HCT116 (cell line): ENCODE data around the gene TPMT. TPM values are rescaled to one million over a fixed set of nuclear protein-coding genes. Genes with fewer than 3 reads are reported as not detected.

ENCODE experiments used
- ATAC-seq: fragments of 200-7000 bp; cut with Tn5 transposase; 2 replicates; pipeline ENCODE4 v1.9.1; 2020; ENCODE audit warnings: mild to moderate bottlenecking, moderate library complexity
- BruUV-seq: library from RNA; stranded (reverse); fragments of 400-500 nt; replicated peaks from 2 replicates; lab custom pipeline; 2021; lab: Mats Ljungman, UMichigan
- CTCF ChIA-PET: fragments of 300-600 bp; sonication (Branson Sonifier 250); formaldehyde crosslinking; loops from one replicate; lab custom pipeline; 2021; ENCODE audit warnings: antibody characterized with exemption; lab: Charles Lee
- POLR2A ChIA-PET: fragments of 300-600, 350-600 bp; sonication (Branson Sonifier 250); formaldehyde crosslinking; loops from one replicate; lab custom pipeline; 2021; ENCODE audit warnings: antibody characterized with exemption; lab: Charles Lee
- RAD21 ChIA-PET, 2 experiments: fragments of 300-600 bp; sonication (Branson Sonifier 250); formaldehyde crosslinking; loops; one replicate each; lab custom pipeline; 2023; ENCODE audit warnings: low total read pairs in 2 of 2; ENCODE audit not compliant: uncharacterized antibody in 2 of 2, unreplicated experiment in 2 of 2, low non-redundant PET in 1 of 2; lab: Charles Lee
- DNase-seq: peaks from one replicate; pipeline ENCODE4 v3.0.0-alpha.2; 2010; ENCODE audit warnings: low read depth, low spot score
- H2AFZ ChIP-seq: fragments of 200-600 bp; shearing (Covaris generic), sonication (generic); 2 replicates; pipeline ENCODE4 v1.6.1; 2017; ENCODE audit warnings: low read depth, mixed run types, mixed read lengths, antibody characterized with exemption, low read length; ENCODE audit not compliant: poor library complexity, severe bottlenecking
- H3K27ac ChIP-seq: 2 replicates; pipeline ENCODE4 v1.5.1; 2012; ENCODE audit warnings: low read depth, low read length
- H3K27me3 ChIP-seq: fragments of 200-600 bp; sonication (generic); 2 replicates; pipeline ENCODE4 v1.6.1; 2016; ENCODE audit warnings: mixed run types, low read length, mixed read lengths; ENCODE audit not compliant: insufficient read depth
- H3K36me3 ChIP-seq, 2 experiments: fragments of 200-500 bp in 1 of 2; fragments of 200-600 bp in 1 of 2; sonication (Bioruptor generic) in 1 of 2; sonication (generic) in 1 of 2; 2 replicates each; pipeline versions ENCODE4 v1.5.1 to v1.6.1; 2014 to 2016; ENCODE audit warnings: low read length in 2 of 2, inconsistent platforms in 1 of 2, mixed read lengths in 1 of 2, mixed run types in 1 of 2; ENCODE audit not compliant: insufficient read depth in 2 of 2, control insufficient read depth in 1 of 2
- H3K4me1 ChIP-seq, 2 experiments: fragments of 200-600 bp in 1 of 2; sonication (generic) in 1 of 2; 2 replicates each; pipeline versions ENCODE4 v1.5.1 to v1.6.1; 2012 to 2017; ENCODE audit warnings: low read length in 2 of 2, inconsistent platforms in 1 of 2, mild to moderate bottlenecking in 1 of 2, mixed read lengths in 1 of 2, mixed run types in 1 of 2, moderate library complexity in 1 of 2; ENCODE audit not compliant: insufficient read depth in 2 of 2, control insufficient read depth in 1 of 2
- H3K4me2 ChIP-seq: fragments of 200-600 bp; sonication (generic); 2 replicates; pipeline ENCODE4 v1.6.1; 2017; ENCODE audit warnings: mixed run types, low read length, mixed read lengths
- H3K4me3 ChIP-seq, 2 experiments: fragments of 200-600 bp in 1 of 2; sonication (generic) in 1 of 2; replicated peaks in 1 of 2; 2 replicates each; pipeline ENCODE4 v1.5.1; 2011 to 2016; ENCODE audit warnings: low read length in 2 of 2, control low read depth in 1 of 2, low read depth in 1 of 2, mild to moderate bottlenecking in 1 of 2, mixed read lengths in 1 of 2, mixed run types in 1 of 2
- H3K79me2 ChIP-seq: fragments of 200-600 bp; sonication (generic); 2 replicates; pipeline ENCODE4 v1.6.1; 2017; ENCODE audit warnings: mild to moderate bottlenecking, mixed run types, low read length, moderate library complexity, mixed read lengths; ENCODE audit not compliant: insufficient read depth
- H3K9ac ChIP-seq: fragments of 200-600 bp; sonication (generic); 2 replicates; pipeline ENCODE4 v1.6.1; 2016; ENCODE audit warnings: low read length, mixed read lengths
- H3K9me2 ChIP-seq: fragments of 200-600 bp; sonication (generic), shearing (Covaris generic); 2 replicates; pipeline ENCODE4 v1.6.1; 2017; ENCODE audit warnings: mixed run types, mild to moderate bottlenecking, moderate library complexity; ENCODE audit not compliant: insufficient read depth
- H3K9me3 ChIP-seq, 2 experiments: fragments of 200-500 bp in 1 of 2; fragments of 200-600 bp in 1 of 2; sonication (Bioruptor generic) in 1 of 2; sonication (generic) in 1 of 2; 2 replicates each; pipeline ENCODE4 v1.6.1; 2014 to 2017; ENCODE audit warnings: low read length in 2 of 2, mixed read lengths in 2 of 2, inconsistent platforms in 1 of 2, low read depth in 1 of 2, mild to moderate bottlenecking in 1 of 2, mixed run types in 1 of 2, moderate library complexity in 1 of 2; ENCODE audit not compliant: control insufficient read depth in 1 of 2, insufficient read depth in 1 of 2
- H4K20me1 ChIP-seq: fragments of 200-600 bp; sonication (generic), shearing (Covaris generic); 2 replicates; pipeline ENCODE4 v1.6.1; 2017; ENCODE audit warnings: mixed run types, mild to moderate bottlenecking, moderate library complexity; ENCODE audit not compliant: insufficient read depth
- CEBPB ChIP-seq: IDR thresholded peaks from 2 replicates; pipeline ENCODE4 v1.6.1; 2012; ENCODE audit warnings: low read depth
- EZH2 ChIP-seq: fragments of 200-600 bp; sonication (generic); IDR thresholded peaks from 2 replicates; pipeline ENCODE4 v1.6.1; 2017; ENCODE audit warnings: antibody characterized with exemption, mixed run types
- JUND ChIP-seq: IDR thresholded peaks from 2 replicates; pipeline ENCODE4 v1.6.1; 2012
- POLR2A ChIP-seq: IDR thresholded peaks from 2 replicates; pipeline ENCODE4 v1.7.0; 2011; ENCODE audit warnings: borderline replicate concordance; ENCODE audit not compliant: insufficient read depth, insufficient read length; ENCODE audit errors: extremely low read depth
- RAD21 ChIP-seq: IDR thresholded peaks from 2 replicates; pipeline ENCODE4 v1.6.1; 2012; ENCODE audit warnings: low read depth, mild to moderate bottlenecking
- YY1 ChIP-seq: IDR thresholded peaks from 2 replicates; pipeline ENCODE4 v1.6.1; 2011; ENCODE audit warnings: low read length, low read depth, moderate library complexity, mild to moderate bottlenecking; ENCODE audit not compliant: insufficient replicate concordance; ENCODE audit errors: extremely low read depth
- ZFX ChIP-seq: fragments of 450-650 bp; IDR thresholded peaks from 2 replicates; pipeline ENCODE4 v1.6.1; 2017
- ZNF274 ChIP-seq: fragments of 200-500 bp; sonication (Bioruptor generic); IDR thresholded peaks from 2 replicates; pipeline ENCODE4 v1.6.1; 2014; ENCODE audit warnings: mild to moderate bottlenecking, low read depth, low read length, inconsistent platforms
- intact Hi-C: fragments of 100-400 bp; cut with micrococcal nuclease; formaldehyde crosslinking; loops from 2 replicates; pipeline ENCODE4 v1.10.0; 2022
- total RNA-seq: library from RNA; stranded (reverse); gene quantifications from one replicate; pipeline ENCODE4 v1.2.1, GENCODE V29; 2021; ENCODE audit not compliant: unreplicated experiment
- TF ChIP-seq, protein P1 (sequence below), 3 experiments: fragments of 200-600 bp in 1 of 3; sonication (generic) in 1 of 3; IDR thresholded peaks in 2 of 3; conservative IDR thresholded peaks in 1 of 3; 2 replicates each; pipeline ENCODE4 v1.5.1; 2012 to 2017; ENCODE audit warnings: low read depth in 2 of 3, low read length in 2 of 3, antibody characterized with exemption in 1 of 3, borderline replicate concordance in 1 of 3, control low read depth in 1 of 3, mild to moderate bottlenecking in 1 of 3, mixed read lengths in 1 of 3, mixed run types in 1 of 3, moderate library complexity in 1 of 3; ENCODE audit not compliant: insufficient read depth in 1 of 3
- TF ChIP-seq, protein P2 (sequence below): IDR thresholded peaks from 2 replicates; pipeline ENCODE4 v1.6.1; 2012
- TF ChIP-seq, protein P3 (sequence below): IDR thresholded peaks from 2 replicates; pipeline ENCODE4 v1.6.1; 2011; ENCODE audit warnings: mild to moderate bottlenecking, low read length, moderate library complexity; ENCODE audit not compliant: insufficient replicate concordance; ENCODE audit errors: extremely low read depth
- TF ChIP-seq, protein P4 (sequence below): IDR thresholded peaks from 2 replicates; pipeline ENCODE4 v1.6.1; 2012
- TF ChIP-seq, protein P5 (sequence below): IDR thresholded peaks from 2 replicates; pipeline ENCODE4 v1.6.1; 2012; ENCODE audit warnings: low read depth

Gene TPMT
- total RNA-seq, 1 experiment from 2014 or later: 10.1 TPM

DNA sequence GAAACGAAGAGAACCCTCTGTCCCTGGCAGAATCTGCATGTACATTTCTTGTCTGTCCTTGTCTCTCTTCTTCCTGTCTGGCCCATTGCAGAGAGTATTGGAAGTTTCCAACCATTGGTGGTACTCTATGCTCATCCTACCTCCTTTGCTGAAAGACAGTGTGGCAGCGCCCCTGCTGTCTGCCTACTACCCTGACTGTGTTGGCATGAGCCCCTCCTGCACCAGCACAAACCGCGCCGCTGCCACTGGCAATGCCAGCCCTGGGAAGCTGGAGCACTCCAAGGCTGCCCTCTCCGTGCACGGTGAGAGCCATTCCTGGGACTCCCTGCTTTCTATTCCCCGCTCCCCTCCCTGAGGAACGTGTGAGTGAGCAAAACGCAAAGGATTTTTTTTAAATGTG lies 32.8 kb upstream of the TPMT start (continued):
- TF ChIP-seq, protein P1, sequence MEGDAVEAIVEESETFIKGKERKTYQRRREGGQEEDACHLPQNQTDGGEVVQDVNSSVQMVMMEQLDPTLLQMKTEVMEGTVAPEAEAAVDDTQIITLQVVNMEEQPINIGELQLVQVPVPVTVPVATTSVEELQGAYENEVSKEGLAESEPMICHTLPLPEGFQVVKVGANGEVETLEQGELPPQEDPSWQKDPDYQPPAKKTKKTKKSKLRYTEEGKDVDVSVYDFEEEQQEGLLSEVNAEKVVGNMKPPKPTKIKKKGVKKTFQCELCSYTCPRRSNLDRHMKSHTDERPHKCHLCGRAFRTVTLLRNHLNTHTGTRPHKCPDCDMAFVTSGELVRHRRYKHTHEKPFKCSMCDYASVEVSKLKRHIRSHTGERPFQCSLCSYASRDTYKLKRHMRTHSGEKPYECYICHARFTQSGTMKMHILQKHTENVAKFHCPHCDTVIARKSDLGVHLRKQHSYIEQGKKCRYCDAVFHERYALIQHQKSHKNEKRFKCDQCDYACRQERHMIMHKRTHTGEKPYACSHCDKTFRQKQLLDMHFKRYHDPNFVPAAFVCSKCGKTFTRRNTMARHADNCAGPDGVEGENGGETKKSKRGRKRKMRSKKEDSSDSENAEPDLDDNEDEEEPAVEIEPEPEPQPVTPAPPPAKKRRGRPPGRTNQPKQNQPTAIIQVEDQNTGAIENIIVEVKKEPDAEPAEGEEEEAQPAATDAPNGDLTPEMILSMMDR (IDR thresholded peaks at IDR 0.05 in 2 of 3, conservative IDR thresholded peaks at IDR 0.05 in 1 of 3; ENCODE audit: borderline replicate concordance in 1 of 3, insufficient read depth in 1 of 3, low read depth in 2 of 3, low read length in 2 of 3): no peak
- TF ChIP-seq EZH2: no peak

DNA sequence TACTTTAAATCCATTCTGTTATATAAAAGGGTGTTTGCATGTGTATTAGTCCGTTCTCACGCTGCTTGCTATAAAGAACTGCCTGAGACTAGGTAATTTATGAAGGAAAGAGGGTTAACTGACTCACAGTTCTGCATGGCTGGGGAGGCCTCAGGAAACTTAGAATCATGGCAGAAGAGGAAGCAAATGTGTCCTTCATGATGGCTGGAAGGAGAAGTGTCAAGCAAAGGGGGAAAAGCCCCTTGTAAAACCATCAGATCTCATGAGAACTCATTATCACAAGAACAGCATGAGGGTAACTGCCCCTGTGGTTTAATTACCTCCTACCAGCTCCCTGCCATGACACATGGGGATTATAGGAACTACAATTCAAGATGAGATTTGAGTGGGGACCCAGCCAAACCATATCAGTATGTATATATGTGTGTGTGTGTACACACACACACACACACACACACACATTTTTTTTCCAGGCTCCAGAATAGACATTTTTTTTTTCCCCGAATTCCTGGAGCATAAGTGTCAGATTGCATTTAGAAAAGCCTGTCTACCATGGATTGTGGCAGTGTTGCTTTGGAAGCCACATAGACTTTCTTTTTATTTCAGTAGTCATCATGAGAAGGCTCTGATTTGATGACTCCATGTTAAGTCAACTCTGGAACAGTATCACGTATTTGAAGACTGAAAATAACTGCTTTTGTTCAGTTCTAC lies 31.8 kb upstream of the TPMT start:
- Histone ChIP-seq H3K27me3 (no peaks in the 10 kb centered on the region), H2AFZ (no peak overlapping the region), H3K9me3 (no peaks in the 10 kb centered on the region), H3K27ac (no peak overlapping the region), H3K79me2 (no peaks in the 10 kb centered on the region), H3K9ac (no peak overlapping the region), H3K4me2 (no peak overlapping the region), H3K4me1 (no peaks in the 10 kb centered on the region), H3K4me3 (no peak overlapping the region), H4K20me1 (no peaks in the 10 kb centered on the region), H3K36me3 (no peaks in the 10 kb centered on the region), H3K9me2 (no peaks in the 10 kb centered on the region)
- POLR2A ChIA-PET: no interaction called here
- CTCF ChIA-PET: no interaction called here
- intact Hi-C loops: no loop called here
- DNase-seq: no peak
- BruUV-seq: no TSS peak
- no peak for ATAC-seq
- RAD21 ChIA-PET: no interaction called here
- TF ChIP-seq RAD21 (no peak), POLR2A (no peak), YY1 (no peak), ZFX (no peak), CEBPB (no peak), ZNF274 (no peak), JUND (no peak)
- TF ChIP-seq, protein P2, sequence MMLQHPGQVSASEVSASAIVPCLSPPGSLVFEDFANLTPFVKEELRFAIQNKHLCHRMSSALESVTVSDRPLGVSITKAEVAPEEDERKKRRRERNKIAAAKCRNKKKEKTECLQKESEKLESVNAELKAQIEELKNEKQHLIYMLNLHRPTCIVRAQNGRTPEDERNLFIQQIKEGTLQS: no peak
- TF ChIP-seq, protein P3, sequence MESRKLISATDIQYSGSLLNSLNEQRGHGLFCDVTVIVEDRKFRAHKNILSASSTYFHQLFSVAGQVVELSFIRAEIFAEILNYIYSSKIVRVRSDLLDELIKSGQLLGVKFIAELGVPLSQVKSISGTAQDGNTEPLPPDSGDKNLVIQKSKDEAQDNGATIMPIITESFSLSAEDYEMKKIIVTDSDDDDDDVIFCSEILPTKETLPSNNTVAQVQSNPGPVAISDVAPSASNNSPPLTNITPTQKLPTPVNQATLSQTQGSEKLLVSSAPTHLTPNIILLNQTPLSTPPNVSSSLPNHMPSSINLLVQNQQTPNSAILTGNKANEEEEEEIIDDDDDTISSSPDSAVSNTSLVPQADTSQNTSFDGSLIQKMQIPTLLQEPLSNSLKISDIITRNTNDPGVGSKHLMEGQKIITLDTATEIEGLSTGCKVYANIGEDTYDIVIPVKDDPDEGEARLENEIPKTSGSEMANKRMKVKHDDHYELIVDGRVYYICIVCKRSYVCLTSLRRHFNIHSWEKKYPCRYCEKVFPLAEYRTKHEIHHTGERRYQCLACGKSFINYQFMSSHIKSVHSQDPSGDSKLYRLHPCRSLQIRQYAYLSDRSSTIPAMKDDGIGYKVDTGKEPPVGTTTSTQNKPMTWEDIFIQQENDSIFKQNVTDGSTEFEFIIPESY: no peak
- TF ChIP-seq, protein P4, sequence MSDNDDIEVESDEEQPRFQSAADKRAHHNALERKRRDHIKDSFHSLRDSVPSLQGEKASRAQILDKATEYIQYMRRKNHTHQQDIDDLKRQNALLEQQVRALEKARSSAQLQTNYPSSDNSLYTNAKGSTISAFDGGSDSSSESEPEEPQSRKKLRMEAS: no peak
- TF ChIP-seq, protein P1 (IDR thresholded peaks at IDR 0.05 in 2 of 3, conservative IDR thresholded peaks at IDR 0.05 in 1 of 3; ENCODE audit: borderline replicate concordance in 1 of 3, insufficient read depth in 1 of 3, low read depth in 2 of 3, low read length in 2 of 3): no peak
- TF ChIP-seq, protein P5, sequence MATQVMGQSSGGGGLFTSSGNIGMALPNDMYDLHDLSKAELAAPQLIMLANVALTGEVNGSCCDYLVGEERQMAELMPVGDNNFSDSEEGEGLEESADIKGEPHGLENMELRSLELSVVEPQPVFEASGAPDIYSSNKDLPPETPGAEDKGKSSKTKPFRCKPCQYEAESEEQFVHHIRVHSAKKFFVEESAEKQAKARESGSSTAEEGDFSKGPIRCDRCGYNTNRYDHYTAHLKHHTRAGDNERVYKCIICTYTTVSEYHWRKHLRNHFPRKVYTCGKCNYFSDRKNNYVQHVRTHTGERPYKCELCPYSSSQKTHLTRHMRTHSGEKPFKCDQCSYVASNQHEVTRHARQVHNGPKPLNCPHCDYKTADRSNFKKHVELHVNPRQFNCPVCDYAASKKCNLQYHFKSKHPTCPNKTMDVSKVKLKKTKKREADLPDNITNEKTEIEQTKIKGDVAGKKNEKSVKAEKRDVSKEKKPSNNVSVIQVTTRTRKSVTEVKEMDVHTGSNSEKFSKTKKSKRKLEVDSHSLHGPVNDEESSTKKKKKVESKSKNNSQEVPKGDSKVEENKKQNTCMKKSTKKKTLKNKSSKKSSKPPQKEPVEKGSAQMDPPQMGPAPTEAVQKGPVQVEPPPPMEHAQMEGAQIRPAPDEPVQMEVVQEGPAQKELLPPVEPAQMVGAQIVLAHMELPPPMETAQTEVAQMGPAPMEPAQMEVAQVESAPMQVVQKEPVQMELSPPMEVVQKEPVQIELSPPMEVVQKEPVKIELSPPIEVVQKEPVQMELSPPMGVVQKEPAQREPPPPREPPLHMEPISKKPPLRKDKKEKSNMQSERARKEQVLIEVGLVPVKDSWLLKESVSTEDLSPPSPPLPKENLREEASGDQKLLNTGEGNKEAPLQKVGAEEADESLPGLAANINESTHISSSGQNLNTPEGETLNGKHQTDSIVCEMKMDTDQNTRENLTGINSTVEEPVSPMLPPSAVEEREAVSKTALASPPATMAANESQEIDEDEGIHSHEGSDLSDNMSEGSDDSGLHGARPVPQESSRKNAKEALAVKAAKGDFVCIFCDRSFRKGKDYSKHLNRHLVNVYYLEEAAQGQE: no peak
